Activated CD8-positive, alpha-beta T cell treated with anti-CD3 and anti-CD28 coated beads, Interleukin-2, amount 10 ng/mL, durations not matched to agents 7 days and 5 days (primary cell): ENCODE data around the gene GPATCH3. TPM values are rescaled to one million over a fixed set of nuclear protein-coding genes. Genes with fewer than 3 reads are reported as not detected.
"Not testable (repeated sequence)": the region's sequence is repeated elsewhere in the genome, so short reads cannot be mapped to it uniquely, and the experiment has no call there.

Experiments
- ATAC-seq: fragments of 150-1000 bp; cut with Tn5 transposase; one replicate; pipeline ENCODE4 v1.10.0; 2021; ENCODE audit warnings: moderate library complexity
- CTCF ChIA-PET: fragments of 350-600 bp; sonication (Branson Sonifier 250); formaldehyde crosslinking; loops from one replicate; lab custom pipeline; 2021; ENCODE audit warnings: antibody characterized with exemption; lab: Charles Lee
- POLR2A ChIA-PET: fragments of 350-600 bp; sonication (Branson Sonifier 250); formaldehyde crosslinking; loops from one replicate; lab custom pipeline; 2021; ENCODE audit warnings: antibody characterized with exemption; lab: Charles Lee
- DNase-seq: peaks from one replicate; pipeline ENCODE4 v3.0.0-alpha.2; 2020
- H3K27ac Mint-ChIP-seq: one replicate; pipeline ENCODE4 v1.8.0; 2021; ENCODE audit warnings: mild to moderate bottlenecking, mixed read lengths
- H3K27me3 Mint-ChIP-seq: one replicate; pipeline ENCODE4 v1.8.0; 2021; ENCODE audit warnings: low read depth, mixed read lengths
- H3K36me3 Mint-ChIP-seq: one replicate; pipeline ENCODE4 v1.8.0; 2021; ENCODE audit warnings: low read depth, mixed read lengths
- H3K4me1 Mint-ChIP-seq: one replicate; pipeline ENCODE4 v1.8.0; 2021; ENCODE audit warnings: low read depth, mixed read lengths
- H3K4me3 Mint-ChIP-seq: one replicate; pipeline ENCODE4 v1.8.0; 2021; ENCODE audit warnings: mild to moderate bottlenecking, mixed read lengths
- H3K9me3 Mint-ChIP-seq: one replicate; pipeline ENCODE4 v1.8.0; 2022; ENCODE audit warnings: mixed read lengths; ENCODE audit not compliant: insufficient read depth
- total RNA-seq, 2 experiments: library from RNA; stranded (reverse); gene quantifications; one replicate each; pipeline ENCODE4 v1.2.3, GENCODE V29; 2021

The GPATCH3 gene, protein sequence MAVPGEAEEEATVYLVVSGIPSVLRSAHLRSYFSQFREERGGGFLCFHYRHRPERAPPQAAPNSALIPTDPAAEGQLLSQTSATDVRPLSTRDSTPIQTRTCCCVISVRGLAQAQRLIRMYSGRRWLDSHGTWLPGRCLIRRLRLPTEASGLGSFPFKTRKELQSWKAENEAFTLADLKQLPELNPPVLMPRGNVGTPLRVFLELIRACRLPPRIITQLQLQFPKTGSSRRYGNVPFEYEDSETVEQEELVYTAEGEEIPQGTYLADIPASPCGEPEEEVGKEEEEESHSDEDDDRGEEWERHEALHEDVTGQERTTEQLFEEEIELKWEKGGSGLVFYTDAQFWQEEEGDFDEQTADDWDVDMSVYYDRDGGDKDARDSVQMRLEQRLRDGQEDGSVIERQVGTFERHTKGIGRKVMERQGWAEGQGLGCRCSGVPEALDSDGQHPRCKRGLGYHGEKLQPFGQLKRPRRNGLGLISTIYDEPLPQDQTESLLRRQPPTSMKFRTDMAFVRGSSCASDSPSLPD
- 10 to 100 TPM; 14.9 to 16.4 TPM for total RNA-seq

DNA sequence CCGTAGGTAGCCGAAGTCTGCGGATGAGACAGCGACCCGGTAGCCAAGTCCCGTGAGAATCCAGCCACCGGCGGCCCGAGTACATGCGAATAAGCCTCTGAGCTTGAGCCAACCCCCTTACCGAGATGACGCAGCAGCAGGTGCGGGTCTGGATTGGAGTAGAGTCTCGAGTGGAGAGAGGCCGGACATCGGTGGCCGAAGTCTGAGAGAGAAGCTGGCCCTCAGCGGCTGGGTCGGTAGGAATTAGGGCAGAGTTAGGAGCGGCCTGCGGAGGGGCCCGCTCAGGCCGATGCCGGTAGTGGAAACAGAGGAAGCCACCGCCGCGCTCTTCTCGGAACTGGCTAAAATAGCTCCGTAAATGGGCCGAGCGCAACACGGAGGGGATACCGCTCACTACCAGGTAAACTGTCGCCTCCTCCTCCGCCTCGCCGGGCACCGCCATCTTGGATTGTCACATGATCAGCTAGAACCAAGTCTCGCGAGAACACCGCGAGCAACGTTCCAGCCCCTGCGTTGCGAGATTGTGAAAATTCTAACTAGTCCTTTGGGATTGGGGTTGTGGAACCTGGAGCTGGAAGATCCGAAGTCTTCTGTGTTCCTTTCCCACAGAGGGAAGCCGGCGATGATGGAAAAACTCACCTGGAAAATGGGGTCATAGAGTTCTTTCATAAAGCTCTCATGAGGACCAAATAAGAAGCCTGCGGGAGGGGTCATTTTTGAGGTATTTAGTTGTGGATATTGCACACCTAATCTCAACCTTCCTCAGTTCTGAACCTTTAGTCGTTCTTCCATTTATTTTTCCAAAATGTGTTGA lies at the start of gene GPATCH3:
TSS of gene GPATCH3 (minus strand) at position 467 of the 814 bp plus-strand sequence. CDS start at position 442, 25 bp downstream.
- no peaks in the 10 kb centered on the region for H3K27me3 Mint-ChIP-seq
- peaks cover 27% of the 10 kb centered on the region for H3K4me1 Mint-ChIP-seq
- ChIA-PET CTCF (interaction anchor here (0.7 to 2.2 kb wide), 10 partner anchors 10 to 430 kb away, joined by 3 to 10 read pairs (median 4); partner anchors contain the start of genes GPN2 and NUDC), POLR2A (interaction anchor here (1.0 to 3.8 kb wide), 17 partner anchors 9 to 324 kb away, joined by 3 to 70 read pairs (median 5); partner anchors contain the start of genes GPN2, NR0B2, NUDC and PIGV)
- peaks cover 17% of the 10 kb centered on the region for H3K36me3 Mint-ChIP-seq
- H3K4me3 Mint-ChIP-seq: peak within 1 kb of the TSS; percentile 78
- peak; percentile 94 for ATAC-seq
- DNase-seq: peak; percentile 94
- H3K9me3 Mint-ChIP-seq: no peaks in the 10 kb centered on the region
- peak within 1 kb of the TSS; percentile 95 for H3K27ac Mint-ChIP-seq

DNA sequence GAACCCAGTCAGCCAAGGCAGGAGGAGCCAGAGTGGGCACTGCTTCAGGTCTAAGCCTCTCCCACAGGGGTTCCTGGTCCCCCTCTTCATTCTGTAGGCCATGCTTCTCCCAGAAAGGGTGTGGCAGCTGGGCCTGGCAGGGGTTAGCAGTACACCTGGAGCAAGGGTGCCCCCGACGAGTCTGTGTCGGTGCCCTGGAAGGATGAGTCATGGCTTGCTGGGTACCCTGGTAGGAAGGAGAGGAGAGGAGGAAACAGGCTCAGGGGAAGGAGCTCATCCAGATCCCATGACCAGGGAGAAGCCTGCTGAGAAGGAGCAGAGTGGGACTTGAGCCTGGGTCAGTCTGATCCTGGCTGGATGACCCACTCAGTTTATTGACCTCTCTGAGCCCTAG lies 49.7 kb upstream of the GPATCH3 start:
- POLR2A ChIA-PET: no interaction called here
- no peak overlapping the region for H3K27ac Mint-ChIP-seq

DNA sequence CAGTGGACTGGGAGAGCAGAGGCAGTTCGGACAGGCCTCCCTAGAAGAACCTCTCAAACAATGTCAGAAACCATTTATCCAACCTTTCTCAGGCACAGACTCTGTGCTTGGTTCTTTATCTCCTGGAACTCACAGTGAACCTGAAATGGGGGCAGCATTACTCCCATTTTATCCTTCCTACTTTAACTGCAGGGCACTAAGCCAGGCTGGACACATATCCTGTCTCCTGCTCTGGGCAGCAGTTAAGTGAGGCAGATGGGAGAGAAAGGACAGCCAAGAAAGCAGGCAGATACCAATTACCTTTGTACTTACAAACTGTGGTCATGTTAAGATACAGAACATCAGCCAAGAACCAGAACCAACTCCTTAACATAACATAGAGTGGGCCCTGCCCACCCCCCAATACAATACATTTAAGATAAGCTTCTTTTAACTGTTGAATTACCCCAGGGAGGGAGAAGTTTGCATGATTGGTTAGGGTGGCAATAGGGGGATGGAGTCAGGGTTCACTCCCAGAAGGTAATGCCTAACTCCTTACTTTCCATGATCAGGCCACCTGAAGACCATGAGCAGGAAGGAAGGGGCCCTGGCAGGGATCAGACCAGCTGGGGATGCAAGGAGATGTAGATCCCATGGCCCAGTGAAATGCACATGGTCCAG lies 49.1 kb upstream of the GPATCH3 start:
- Mint-ChIP-seq H3K4me1 (no peaks in the 10 kb centered on the region), H3K36me3 (peaks cover 24% of the 10 kb centered on the region), H3K27me3 (no peaks in the 10 kb centered on the region), H3K27ac (no peak overlapping the region), H3K4me3 (no peak overlapping the region), H3K9me3 (no peaks in the 10 kb centered on the region)
- ATAC-seq (no peak), DNase-seq (no peak)
- ChIA-PET CTCF (no interaction called here), POLR2A (no interaction called here)

More for the DNA sequence above, 49.7 kb upstream of the GPATCH3 start:
- ATAC-seq (no peak), DNase-seq (no peak)
- CTCF ChIA-PET: no interaction called here
- no peaks in the 10 kb centered on the region for H3K27me3 Mint-ChIP-seq
- no peaks in the 10 kb centered on the region for H3K9me3 Mint-ChIP-seq
- no peaks in the 10 kb centered on the region for H3K4me1 Mint-ChIP-seq
- no peak overlapping the region for H3K4me3 Mint-ChIP-seq
- H3K36me3 Mint-ChIP-seq: peaks cover 21% of the 10 kb centered on the region

DNA sequence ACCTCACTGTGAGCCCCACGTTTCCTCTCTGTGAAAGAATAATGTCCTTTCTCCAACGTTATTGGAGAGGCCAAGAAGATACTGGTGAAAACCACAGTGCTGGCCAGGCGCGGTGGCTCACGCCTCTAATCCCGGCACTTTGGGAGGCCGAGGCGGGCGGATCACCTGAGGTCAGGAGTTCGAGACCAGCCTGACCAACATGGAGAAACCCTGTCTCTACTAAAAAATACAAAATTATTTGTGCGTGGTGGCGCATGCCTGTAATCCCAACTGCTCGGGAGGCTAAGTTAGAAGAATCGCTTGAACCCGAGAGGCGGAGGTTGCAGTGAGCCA lies 48.4 kb upstream of the GPATCH3 start:
- peaks cover 24% of the 10 kb centered on the region for H3K36me3 Mint-ChIP-seq
- H3K4me1 Mint-ChIP-seq, POLR2A ChIA-PET, DNase-seq, H3K4me3 Mint-ChIP-seq, H3K27ac Mint-ChIP-seq, CTCF ChIA-PET, H3K27me3 Mint-ChIP-seq, ATAC-seq, H3K9me3 Mint-ChIP-seq: not testable (repeated sequence)

GRCh38 chr1:26946270-26946669 lies 46.0 kb upstream of the GPATCH3 start:
- ATAC-seq: no peak
- ChIA-PET CTCF (no interaction called here), POLR2A (no interaction called here)
- Mint-ChIP-seq H3K27me3 (no peaks in the 10 kb centered on the region), H3K36me3 (peaks cover 41% of the 10 kb centered on the region), H3K27ac (no peak overlapping the region), H3K9me3 (no peaks in the 10 kb centered on the region), H3K4me3 (no peak overlapping the region), H3K4me1 (no peaks in the 10 kb centered on the region)
- DNase-seq: no peak

DNA sequence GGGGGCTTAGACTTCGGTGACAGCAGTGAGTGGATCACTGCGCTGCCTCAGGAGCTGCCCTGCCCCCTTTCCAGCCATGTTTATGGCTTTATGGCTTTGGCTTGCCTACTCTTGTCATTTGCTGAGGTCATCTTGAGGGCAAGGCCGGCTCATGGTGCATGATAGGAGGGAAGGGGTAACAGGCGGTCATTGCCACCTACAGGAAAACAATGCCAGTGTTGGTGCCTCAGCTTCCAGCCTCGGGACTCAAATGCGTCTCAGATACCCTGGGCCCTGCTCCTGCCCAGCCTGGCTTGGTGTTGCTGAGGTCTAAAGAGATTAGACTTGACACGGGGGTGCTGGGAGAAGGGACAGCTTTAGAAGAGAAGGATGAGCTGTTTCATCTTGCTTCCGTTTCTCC lies 45.5 kb upstream of the GPATCH3 start:
- no peak for DNase-seq
- H3K4me3 Mint-ChIP-seq: no peak overlapping the region
- H3K9me3 Mint-ChIP-seq: no peaks in the 10 kb centered on the region
- ATAC-seq: no peak
- H3K4me1 Mint-ChIP-seq: no peaks in the 10 kb centered on the region
- H3K36me3 Mint-ChIP-seq: peaks cover 43% of the 10 kb centered on the region
- ChIA-PET CTCF (no interaction called here), POLR2A (no interaction called here)
- no peak overlapping the region for H3K27ac Mint-ChIP-seq
- no peaks in the 10 kb centered on the region for H3K27me3 Mint-ChIP-seq

DNA sequence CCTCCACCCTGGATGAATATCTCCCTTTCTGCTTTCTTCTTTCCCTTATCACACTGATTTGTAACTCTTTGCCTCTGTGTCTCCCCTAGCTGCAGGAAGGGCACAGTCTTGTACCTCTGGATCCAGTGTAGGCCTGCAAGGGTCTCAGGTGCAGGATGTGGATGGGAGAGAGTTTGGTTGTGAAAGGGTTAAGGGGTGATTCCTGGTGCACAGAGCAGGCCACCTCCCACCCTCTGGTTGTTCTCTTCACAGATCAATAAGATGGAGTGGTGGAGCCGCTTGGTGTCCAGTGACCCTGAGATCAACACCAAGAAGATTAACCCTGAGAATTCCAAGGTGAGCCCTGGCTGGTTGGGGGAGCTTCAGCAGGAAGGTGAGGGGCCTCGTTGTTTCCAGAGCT lies 44.9 kb upstream of the GPATCH3 start:
- H3K4me3 Mint-ChIP-seq: no peak overlapping the region
- CTCF ChIA-PET: no interaction called here
- DNase-seq (no peak), ATAC-seq (no peak)
- H3K4me1 Mint-ChIP-seq: no peaks in the 10 kb centered on the region
- no peaks in the 10 kb centered on the region for H3K27me3 Mint-ChIP-seq
- no peaks in the 10 kb centered on the region for H3K9me3 Mint-ChIP-seq
- peaks cover 43% of the 10 kb centered on the region for H3K36me3 Mint-ChIP-seq
- POLR2A ChIA-PET: no interaction called here
- H3K27ac Mint-ChIP-seq: no peak overlapping the region

DNA sequence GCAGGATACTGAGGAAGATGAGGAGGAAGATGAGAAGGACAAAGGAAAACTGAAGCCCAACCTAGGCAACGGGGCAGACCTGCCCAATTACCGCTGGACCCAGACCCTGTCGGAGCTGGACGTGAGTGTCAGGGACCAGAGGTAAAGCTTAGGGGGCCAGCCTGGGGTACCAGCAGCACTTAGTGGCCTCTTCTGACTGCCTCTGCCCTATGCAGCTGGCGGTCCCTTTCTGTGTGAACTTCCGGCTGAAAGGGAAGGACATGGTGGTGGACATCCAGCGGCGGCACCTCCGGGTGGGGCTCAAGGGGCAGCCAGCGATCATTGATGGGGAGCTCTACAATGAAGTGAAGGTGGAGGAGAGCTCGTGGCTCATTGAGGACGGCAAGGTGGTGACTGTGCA lies 42.4 kb upstream of the GPATCH3 start:
- H3K27ac Mint-ChIP-seq: no peak overlapping the region
- H3K4me3 Mint-ChIP-seq: no peak overlapping the region
- DNase-seq: no peak
- no peaks in the 10 kb centered on the region for H3K9me3 Mint-ChIP-seq
- POLR2A ChIA-PET: no interaction called here
- H3K36me3 Mint-ChIP-seq: peaks cover 49% of the 10 kb centered on the region
- no peaks in the 10 kb centered on the region for H3K27me3 Mint-ChIP-seq
- no peak for ATAC-seq
- CTCF ChIA-PET: interaction anchor here (1.0 to 2.2 kb wide), 2 partner anchors 24 to 104 kb away, joined by 3 to 7 read pairs; no protein-coding TSS in a partner anchor
- peaks cover 3% of the 10 kb centered on the region for H3K4me1 Mint-ChIP-seq

DNA sequence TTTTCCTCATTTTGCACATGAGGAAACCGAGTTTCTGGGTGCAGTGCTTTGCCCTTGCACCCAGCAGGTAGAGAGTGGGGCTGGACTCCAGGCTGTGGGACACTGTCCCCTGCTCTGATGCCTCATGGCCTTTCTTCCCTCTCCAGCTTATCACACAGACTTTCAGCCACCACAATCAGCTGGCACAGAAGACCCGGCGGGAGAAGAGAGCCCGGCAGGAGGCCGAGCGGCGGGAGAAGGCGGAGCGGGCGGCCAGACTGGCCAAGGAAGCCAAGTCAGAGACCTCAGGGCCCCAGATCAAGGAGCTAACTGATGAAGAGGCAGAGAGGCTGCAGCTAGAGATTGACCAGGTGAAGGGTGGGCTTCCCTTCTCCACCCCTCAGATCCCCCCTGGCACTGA lies 41.0 kb upstream of the GPATCH3 start:
- peaks cover 3% of the 10 kb centered on the region for H3K4me1 Mint-ChIP-seq
- POLR2A ChIA-PET: no interaction called here
- DNase-seq (no peak), ATAC-seq (no peak)
- no peak overlapping the region for H3K27ac Mint-ChIP-seq
- no peak overlapping the region for H3K4me3 Mint-ChIP-seq
- CTCF ChIA-PET: no interaction called here
- H3K9me3 Mint-ChIP-seq: no peaks in the 10 kb centered on the region
- H3K36me3 Mint-ChIP-seq: peaks cover 46% of the 10 kb centered on the region
- H3K27me3 Mint-ChIP-seq: no peaks in the 10 kb centered on the region

DNA sequence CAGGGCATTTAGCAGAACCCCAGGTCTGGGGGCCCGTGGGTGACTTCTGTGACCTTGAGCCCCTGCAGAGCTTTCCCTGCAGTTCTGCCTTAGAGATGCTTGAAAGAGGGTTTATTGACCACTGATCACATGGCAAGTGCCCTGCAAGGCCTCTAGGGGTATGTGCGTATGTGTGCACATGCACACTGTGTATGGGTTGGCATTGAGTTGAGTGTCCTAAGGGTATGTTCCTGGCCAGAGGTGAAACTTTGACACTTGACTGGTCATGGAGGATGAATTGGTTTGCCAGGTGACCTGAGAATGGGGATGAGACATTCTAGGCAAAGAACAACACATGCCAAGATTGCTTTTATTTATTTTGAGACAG lies 38.4 kb upstream of the GPATCH3 start:
- Mint-ChIP-seq H3K27me3 (no peaks in the 10 kb centered on the region), H3K9me3 (no peaks in the 10 kb centered on the region), H3K36me3 (peaks cover 44% of the 10 kb centered on the region), H3K4me3 (no peak overlapping the region), H3K4me1 (peaks cover 3% of the 10 kb centered on the region), H3K27ac (peak overlapping the region; percentile 37)
- DNase-seq: no peak
- ChIA-PET CTCF (no interaction called here), POLR2A (interaction anchor here (1.0 kb wide), 1 partner anchor 18 kb away, joined by 3 read pairs; no protein-coding TSS in a partner anchor)
- ATAC-seq: no peak

GRCh38 chr1:26938004-26938658 lies 37.9 kb upstream of the GPATCH3 start:
- Mint-ChIP-seq H3K27me3 (no peaks in the 10 kb centered on the region), H3K36me3 (peaks cover 42% of the 10 kb centered on the region), H3K27ac (peak overlapping the region; percentile 37), H3K4me3 (no peak overlapping the region), H3K4me1 (peaks cover 3% of the 10 kb centered on the region), H3K9me3 (no peaks in the 10 kb centered on the region)
- CTCF ChIA-PET: interaction anchor here (1.1 kb wide), 1 partner anchor 43 kb away, joined by 3 read pairs; no protein-coding TSS in a partner anchor
- POLR2A ChIA-PET: interaction anchor here (1.0 kb wide), 1 partner anchor 17 kb away, joined by 3 read pairs; no protein-coding TSS in a partner anchor
- no peak for ATAC-seq
- no peak for DNase-seq
